Activated CD4-positive, CD25-positive, alpha-beta regulatory T cell (primary cell): ENCODE results near the gene CBLIF.
"Not testable (repeated sequence)": the region's sequence is repeated elsewhere in the genome, so short reads cannot be mapped to it uniquely, and the experiment has no call there.

Experiments used
- DNase-seq, 4 experiments: peaks; one replicate each; lab custom pipeline; 2025; lab: John Stamatoyannopoulos, UW

Gene CBLIF

GRCh38 chr11:59847626-59848025, 2.3 kb upstream of the CBLIF start:
- no peak for DNase-seq

- DNase-seq, result no peak
Measured at GRCh38 chr11:59846556-59846955, 1.3 kb upstream of the CBLIF start.

GRCh38 chr11:59842316-59842715, 3.0 kb downstream of the CBLIF start:
- no peak for DNase-seq

- no peak for DNase-seq
Measured at GRCh38 chr11:59841514-59841913, 3.8 kb downstream of the CBLIF start.

GRCh38 chr11:59839615-59840014, 5.7 kb downstream of the CBLIF start:
- no peak for DNase-seq

- no peak for DNase-seq
Measured at GRCh38 chr11:59833602-59834001, 11.7 kb downstream of the CBLIF start.

GRCh38 chr11:59829358-59829757, 15.9 kb downstream of the CBLIF start:
- DNase-seq, result no peak

GRCh38 chr11:59822989-59823566, 22.2 kb downstream of the CBLIF start:
- no peak for DNase-seq

GRCh38 chr11:59818572-59818971, 26.7 kb downstream of the CBLIF start:
- DNase-seq, result no peak

GRCh38 chr11:59816434-59816833, 28.9 kb downstream of the CBLIF start:
- not testable (repeated sequence) for DNase-seq

- DNase-seq, result no peak
Measured at GRCh38 chr11:59815754-59816153, 29.5 kb downstream of the CBLIF start.

GRCh38 chr11:59814021-59814420, 31.3 kb downstream of the CBLIF start:
- no peak for DNase-seq

GRCh38 chr11:59813364-59813763, 31.9 kb downstream of the CBLIF start:
- DNase-seq, result no peak

- DNase-seq, result no peak
Measured at GRCh38 chr11:59812220-59812619, 33.1 kb downstream of the CBLIF start.

- DNase-seq, result no peak
Measured at GRCh38 chr11:59810911-59811259, 34.4 kb downstream of the CBLIF start.

- DNase-seq, result peak; percentile 71 to 82 (median 79)
Measured at GRCh38 chr11:59810189-59810910, 34.9 kb downstream of the CBLIF start, which contains the start of gene MRPL16. Gene MRPL16 (minus strand): TSS chr11:59810778. CDS start chr11:59810658, 120 bp downstream.

- no peak for DNase-seq
Measured at GRCh38 chr11:59807047-59807610, 38.2 kb downstream of the CBLIF start.

- no peak for DNase-seq
Measured at GRCh38 chr11:59804061-59804460, 41.2 kb downstream of the CBLIF start.

GRCh38 chr11:59802639-59803176, 42.6 kb downstream of the CBLIF start:
- DNase-seq, result peak in 1 of 4 experiments; percentile 7

- DNase-seq, result no peak
Measured at GRCh38 chr11:59801981-59802638, 43.2 kb downstream of the CBLIF start.

- no peak for DNase-seq
Measured at GRCh38 chr11:59801160-59801706, 44.1 kb downstream of the CBLIF start.

GRCh38 chr11:59800390-59801025, 44.8 kb downstream of the CBLIF start:
- no peak for DNase-seq
